ENCODE data around the gene CCNF.

CCNF gene

DNA sequence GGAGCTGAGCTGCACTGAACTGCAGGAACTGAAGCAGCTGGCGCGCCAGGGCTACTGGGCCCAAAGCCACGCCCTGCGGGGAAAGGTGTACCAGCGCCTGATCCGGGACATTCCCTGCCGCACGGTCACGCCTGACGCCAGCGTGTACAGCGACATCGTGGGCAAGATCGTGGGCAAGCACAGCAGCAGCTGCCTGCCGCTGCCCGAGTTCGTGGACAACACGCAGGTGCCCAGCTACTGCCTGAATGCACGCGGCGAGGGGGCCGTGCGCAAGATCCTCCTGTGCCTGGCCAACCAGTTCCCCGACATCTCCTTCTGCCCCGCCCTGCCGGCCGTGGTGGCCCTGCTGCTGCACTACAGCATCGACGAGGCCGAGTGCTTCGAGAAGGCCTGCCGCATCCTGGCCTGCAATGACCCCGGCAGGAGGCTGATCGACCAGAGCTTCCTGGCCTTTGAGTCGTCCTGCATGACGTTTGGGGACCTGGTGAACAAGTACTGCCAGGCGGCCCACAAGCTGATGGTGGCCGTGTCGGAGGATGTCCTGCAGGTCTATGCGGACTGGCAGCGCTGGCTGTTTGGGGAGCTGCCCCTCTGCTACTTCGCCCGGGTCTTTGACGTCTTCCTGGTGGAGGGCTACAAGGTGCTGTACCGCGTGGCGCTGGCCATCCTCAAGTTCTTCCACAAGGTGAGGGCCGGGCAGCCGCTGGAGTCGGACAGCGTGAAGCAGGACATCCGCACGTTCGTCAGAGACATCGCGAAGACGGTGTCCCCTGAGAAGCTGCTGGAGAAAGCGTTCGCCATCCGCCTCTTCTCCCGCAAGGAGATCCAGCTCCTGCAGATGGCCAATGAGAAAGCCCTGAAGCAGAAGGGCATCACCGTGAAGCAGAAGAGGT lies 67.2 kb downstream of the CCNF start:
- Histone ChIP-seq H3K9me3 (ENCODE audit: control insufficient read depth, low read depth, low read length) (no peaks in the 10 kb centered on the region), H3K4me3 (ENCODE audit: low read length) (no peak overlapping the region), H3K9ac (ENCODE audit: low read length) (no peak overlapping the region), H3K27ac (ENCODE audit: low read length) (no peak overlapping the region), H3K36me3 (ENCODE audit: control insufficient read depth, low read depth, low read length) (peaks cover 3% of the 10 kb centered on the region), H3K27me3 (ENCODE audit: control insufficient read depth, insufficient read depth, low read length) (no peaks in the 10 kb centered on the region), H3K4me1 (ENCODE audit: control insufficient read depth, low read depth, low read length) (no peaks in the 10 kb centered on the region)

DNA sequence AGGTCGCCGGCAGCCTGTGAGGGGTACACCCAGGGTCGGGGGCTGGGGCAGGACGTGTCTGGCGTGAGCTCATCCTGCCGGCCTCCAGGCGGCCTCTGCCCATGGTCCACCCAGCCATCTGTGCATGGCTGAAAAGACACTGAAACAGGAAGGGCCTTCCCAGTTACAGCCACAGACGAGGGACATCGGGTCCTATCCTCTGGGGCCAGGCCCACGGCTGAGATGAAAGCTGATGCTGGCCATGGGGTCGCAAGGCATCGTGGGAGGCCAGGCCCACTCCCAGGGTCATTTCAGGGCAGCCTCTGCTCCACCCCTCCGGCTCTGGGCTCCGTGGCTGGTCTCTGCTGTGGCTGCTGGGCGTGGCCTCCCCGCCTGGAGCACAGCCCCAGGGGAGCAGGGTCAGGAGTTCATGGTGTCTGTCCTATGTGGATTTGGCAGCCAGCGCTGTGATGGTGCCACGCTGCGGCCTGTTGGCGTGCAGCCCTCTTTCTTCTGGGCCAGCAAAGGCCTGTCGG lies 67.9 kb downstream of the CCNF start:
- no peak overlapping the region for H3K27ac ChIP-seq (ENCODE audit: low read length)
- H3K27me3 ChIP-seq (ENCODE audit: control insufficient read depth, insufficient read depth, low read length), result no peaks in the 10 kb centered on the region
- H3K4me3 ChIP-seq (ENCODE audit: low read length), result no peak overlapping the region
- no peak overlapping the region for H3K9ac ChIP-seq (ENCODE audit: low read length)
- H3K9me3 ChIP-seq (ENCODE audit: control insufficient read depth, low read depth, low read length), result no peaks in the 10 kb centered on the region
- peaks cover 3% of the 10 kb centered on the region for H3K36me3 ChIP-seq (ENCODE audit: control insufficient read depth, low read depth, low read length)
- no peaks in the 10 kb centered on the region for H3K4me1 ChIP-seq (ENCODE audit: control insufficient read depth, low read depth, low read length)

DNA sequence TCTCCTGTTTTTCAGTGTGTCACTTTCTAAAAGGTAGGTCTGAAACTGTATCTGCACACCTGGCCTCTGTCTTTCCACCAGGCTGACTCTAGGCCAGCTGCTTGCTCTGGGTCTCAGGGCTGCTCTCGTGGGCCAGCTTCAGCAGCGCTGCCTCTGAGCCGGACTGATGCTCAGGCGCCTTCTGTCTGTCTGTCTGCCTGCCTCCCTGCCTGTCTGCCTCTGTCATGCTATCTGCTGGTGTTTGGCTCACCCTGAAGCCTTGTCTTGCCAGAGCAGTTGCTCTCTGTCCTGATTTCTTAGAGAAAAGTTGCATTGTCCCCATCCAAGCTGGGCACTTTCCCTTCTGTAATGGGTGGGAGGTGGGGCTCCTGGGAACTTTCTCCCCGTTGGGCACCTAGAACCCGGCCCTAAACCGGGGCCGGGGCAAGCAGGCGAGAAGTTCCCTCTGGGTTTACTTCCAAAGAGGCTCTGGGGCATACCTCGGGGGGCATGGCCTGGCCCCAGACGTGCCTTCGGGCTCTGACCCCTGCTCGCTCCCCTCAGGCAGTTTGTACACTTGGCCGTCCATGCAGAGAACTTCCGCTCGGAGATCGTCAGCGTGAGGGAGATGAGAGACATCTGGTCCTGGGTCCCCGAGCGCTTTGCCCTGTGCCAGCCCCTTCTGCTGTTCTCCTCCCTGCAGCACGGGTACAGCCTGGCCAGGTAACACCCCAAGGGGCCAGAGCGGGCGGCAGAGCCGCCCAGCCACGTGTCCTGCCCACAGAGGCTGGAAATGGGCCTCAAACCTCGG lies 68.6 kb downstream of the CCNF start:
- Histone ChIP-seq H3K27me3 (ENCODE audit: control insufficient read depth, insufficient read depth, low read length) (no peaks in the 10 kb centered on the region), H3K9me3 (ENCODE audit: control insufficient read depth, low read depth, low read length) (no peaks in the 10 kb centered on the region), H3K4me1 (ENCODE audit: control insufficient read depth, low read depth, low read length) (no peaks in the 10 kb centered on the region), H3K4me3 (ENCODE audit: low read length) (no peak overlapping the region), H3K36me3 (ENCODE audit: control insufficient read depth, low read depth, low read length) (peaks cover 3% of the 10 kb centered on the region), H3K9ac (ENCODE audit: low read length) (no peak overlapping the region), H3K27ac (ENCODE audit: low read length) (no peak overlapping the region)

DNA sequence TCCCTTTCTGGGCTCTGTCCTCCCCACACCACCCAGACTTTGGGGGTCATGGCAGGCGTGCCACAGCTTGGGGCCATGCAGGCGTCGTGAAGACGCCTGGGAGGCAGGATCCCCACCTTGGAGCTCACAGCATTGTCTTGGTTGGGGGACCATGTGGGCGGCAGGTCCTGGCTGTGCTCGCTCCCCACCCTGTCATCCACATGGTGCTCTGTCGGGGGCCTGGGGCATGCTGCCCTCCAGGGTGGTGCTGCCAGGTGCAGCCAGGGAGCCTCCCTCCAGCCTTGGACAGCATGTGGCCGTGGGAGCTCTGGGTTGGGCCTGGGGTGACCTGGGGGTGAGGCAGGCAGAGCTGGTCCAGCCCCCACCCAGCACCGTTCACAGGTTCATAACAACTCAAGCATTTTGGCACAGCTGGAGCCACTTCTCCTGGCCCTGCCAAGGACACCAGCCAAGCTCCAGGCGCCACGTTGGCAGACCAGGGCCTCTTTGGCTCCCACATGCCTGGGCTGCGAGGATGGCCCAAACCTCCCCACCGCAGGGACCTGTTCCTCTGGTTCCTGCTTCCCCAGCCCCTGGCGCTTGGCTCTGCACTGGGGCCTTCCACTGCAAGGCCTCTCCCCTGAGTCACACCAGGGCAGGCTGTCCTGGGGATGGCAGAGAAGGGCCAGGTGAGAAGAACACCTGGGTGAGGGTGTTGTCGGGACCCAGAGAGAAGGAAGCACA lies 69.4 kb downstream of the CCNF start:
- no peak overlapping the region for H3K4me3 ChIP-seq (ENCODE audit: low read length)
- H3K9me3 ChIP-seq (ENCODE audit: control insufficient read depth, low read depth, low read length), result no peaks in the 10 kb centered on the region
- H3K4me1 ChIP-seq (ENCODE audit: control insufficient read depth, low read depth, low read length), result no peaks in the 10 kb centered on the region
- H3K27me3 ChIP-seq (ENCODE audit: control insufficient read depth, insufficient read depth, low read length), result no peaks in the 10 kb centered on the region
- no peak overlapping the region for H3K27ac ChIP-seq (ENCODE audit: low read length)
- H3K36me3 ChIP-seq (ENCODE audit: control insufficient read depth, low read depth, low read length), result peaks cover 3% of the 10 kb centered on the region
- H3K9ac ChIP-seq (ENCODE audit: low read length), result no peak overlapping the region

DNA sequence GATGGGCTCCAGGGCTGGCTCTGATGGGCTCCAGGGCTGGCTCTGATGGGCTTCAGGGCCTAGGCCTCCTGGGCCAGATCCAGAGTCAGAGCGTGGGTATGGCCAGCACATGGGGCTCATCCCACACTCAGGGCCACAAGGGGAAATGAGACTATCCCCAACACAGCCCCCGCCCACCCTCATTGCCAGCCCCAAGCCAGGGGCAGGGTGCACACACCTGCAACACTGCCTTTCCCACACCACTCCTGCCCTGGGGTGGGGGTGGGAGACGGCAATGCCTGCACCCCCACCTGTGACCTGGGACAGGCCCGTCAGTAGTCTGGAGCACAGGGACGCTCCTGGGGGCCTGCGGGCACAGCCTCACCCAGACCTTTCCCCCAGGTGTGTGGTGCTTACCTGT lies 70.2 kb downstream of the CCNF start:
- no peak overlapping the region for H3K4me3 ChIP-seq (ENCODE audit: low read length)
- no peaks in the 10 kb centered on the region for H3K4me1 ChIP-seq (ENCODE audit: control insufficient read depth, low read depth, low read length)
- no peak overlapping the region for H3K27ac ChIP-seq (ENCODE audit: low read length)
- H3K27me3 ChIP-seq (ENCODE audit: control insufficient read depth, insufficient read depth, low read length), result no peaks in the 10 kb centered on the region
- peaks cover 3% of the 10 kb centered on the region for H3K36me3 ChIP-seq (ENCODE audit: control insufficient read depth, low read depth, low read length)
- H3K9me3 ChIP-seq (ENCODE audit: control insufficient read depth, low read depth, low read length), result no peaks in the 10 kb centered on the region
- H3K9ac ChIP-seq (ENCODE audit: low read length), result no peak overlapping the region

DNA sequence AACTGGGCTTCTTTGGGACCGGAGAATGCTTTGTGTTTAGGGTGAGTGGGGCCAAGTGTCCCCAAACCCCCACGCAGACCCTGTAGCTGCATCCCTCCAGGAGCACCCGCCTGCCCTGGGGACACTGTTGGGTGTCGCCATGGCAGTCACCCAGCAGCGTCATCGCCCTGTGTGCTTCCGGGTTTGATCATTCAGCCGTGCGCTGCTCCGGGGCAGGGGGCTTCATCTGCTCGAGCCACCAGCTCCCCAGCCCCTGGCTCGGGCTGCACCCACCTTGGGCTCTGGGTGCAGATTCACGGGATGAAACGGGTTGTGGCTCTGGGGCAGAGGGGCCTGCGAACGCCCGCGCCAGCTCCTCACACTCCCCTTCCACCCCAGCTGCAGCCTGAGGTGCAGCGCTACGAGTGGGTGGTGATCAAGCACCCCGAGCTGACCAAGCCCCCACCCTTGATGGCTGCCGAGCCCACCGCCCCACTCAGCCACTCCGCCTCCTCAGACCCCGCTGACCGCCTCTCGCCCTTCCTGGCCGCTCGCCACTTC lies 70.7 kb downstream of the CCNF start:
- no peaks in the 10 kb centered on the region for H3K4me1 ChIP-seq (ENCODE audit: control insufficient read depth, low read depth, low read length)
- H3K36me3 ChIP-seq (ENCODE audit: control insufficient read depth, low read depth, low read length), result peaks cover 3% of the 10 kb centered on the region
- no peaks in the 10 kb centered on the region for H3K27me3 ChIP-seq (ENCODE audit: control insufficient read depth, insufficient read depth, low read length)
- H3K27ac ChIP-seq (ENCODE audit: low read length), result no peak overlapping the region
- no peaks in the 10 kb centered on the region for H3K9me3 ChIP-seq (ENCODE audit: control insufficient read depth, low read depth, low read length)
- no peak overlapping the region for H3K4me3 ChIP-seq (ENCODE audit: low read length)
- no peak overlapping the region for H3K9ac ChIP-seq (ENCODE audit: low read length)

DNA sequence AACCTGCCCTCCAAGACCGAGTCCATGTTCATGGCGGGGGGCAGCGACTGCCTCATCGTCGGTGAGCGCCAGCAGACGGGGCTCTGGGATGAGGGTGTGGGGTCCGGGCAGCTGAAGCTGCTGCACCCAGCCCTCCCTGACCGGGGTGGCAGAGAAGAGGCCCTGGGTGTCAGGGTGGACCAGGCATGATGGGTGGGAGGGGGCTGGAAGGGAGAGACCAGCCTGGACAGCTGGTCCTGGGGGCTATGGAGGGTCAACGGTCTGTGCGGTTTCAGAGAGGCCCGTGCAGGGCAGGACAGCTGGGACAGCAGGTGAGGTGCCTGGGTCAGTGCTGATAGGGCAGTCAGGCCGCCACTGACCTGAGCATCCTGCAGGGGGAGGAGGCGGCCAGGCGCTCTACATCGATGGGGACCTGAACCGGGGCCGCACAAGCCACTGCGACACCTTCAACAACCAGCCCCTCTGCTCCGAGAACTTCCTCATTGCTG lies 71.2 kb downstream of the CCNF start:
- H3K4me1 ChIP-seq (ENCODE audit: control insufficient read depth, low read depth, low read length), result no peaks in the 10 kb centered on the region
- no peak overlapping the region for H3K9ac ChIP-seq (ENCODE audit: low read length)
- H3K36me3 ChIP-seq (ENCODE audit: control insufficient read depth, low read depth, low read length), result peaks cover 3% of the 10 kb centered on the region

DNA sequence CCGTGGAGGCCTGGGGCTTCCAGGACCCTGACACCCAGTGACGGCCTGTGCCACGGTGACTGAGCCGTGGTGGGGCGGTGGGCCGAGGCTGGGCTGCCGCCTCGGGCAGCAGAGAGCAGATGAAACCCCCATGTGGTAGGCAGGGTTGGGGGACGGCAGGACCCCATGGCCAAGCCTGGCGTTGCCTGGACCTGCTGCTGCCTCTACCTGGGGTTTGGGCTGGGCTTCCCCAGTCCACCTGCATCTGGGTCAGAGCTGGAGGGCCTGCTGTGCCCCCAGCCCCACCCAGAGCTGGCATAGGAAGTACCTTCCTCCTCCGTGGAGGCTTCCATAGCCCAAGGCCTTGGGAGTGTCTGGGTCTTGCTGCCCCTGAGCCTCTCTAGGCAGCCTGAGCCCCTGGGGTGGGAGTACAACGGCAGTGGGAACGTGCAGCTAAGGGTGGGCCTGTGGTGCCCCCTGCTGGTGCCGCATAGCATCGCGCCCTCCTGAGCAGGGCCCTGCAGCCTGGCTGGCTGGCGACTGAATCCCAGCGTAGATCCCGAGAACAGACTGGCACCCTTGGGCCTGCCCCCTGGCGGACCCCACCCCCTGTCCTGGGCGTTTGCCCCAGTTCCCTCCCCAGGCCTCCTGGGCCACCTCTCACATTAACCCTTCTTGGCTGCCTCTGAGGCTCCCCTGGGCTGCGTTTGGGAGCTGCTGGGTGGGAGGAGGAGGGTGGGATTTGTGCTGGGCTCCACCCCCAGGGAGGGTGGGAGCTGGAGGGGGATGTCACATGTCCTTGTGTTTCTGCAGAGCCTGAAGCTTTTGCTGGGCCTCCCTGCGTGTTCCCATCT lies 71.9 kb downstream of the CCNF start:
- H3K4me3 ChIP-seq (ENCODE audit: low read length), result peak overlapping the region; percentile 64
- H3K9me3 ChIP-seq (ENCODE audit: control insufficient read depth, low read depth, low read length), result no peaks in the 10 kb centered on the region
- no peaks in the 10 kb centered on the region for H3K27me3 ChIP-seq (ENCODE audit: control insufficient read depth, insufficient read depth, low read length)
- peaks cover 3% of the 10 kb centered on the region for H3K36me3 ChIP-seq (ENCODE audit: control insufficient read depth, low read depth, low read length)
- no peak overlapping the region for H3K27ac ChIP-seq (ENCODE audit: low read length)
- H3K9ac ChIP-seq (ENCODE audit: low read length), result peak overlapping the region; percentile 22
- H3K4me1 ChIP-seq (ENCODE audit: control insufficient read depth, low read depth, low read length), result no peaks in the 10 kb centered on the region

More for the DNA sequence above, 71.2 kb downstream of the CCNF start:
- H3K27me3 ChIP-seq (ENCODE audit: control insufficient read depth, insufficient read depth, low read length), result no peaks in the 10 kb centered on the region
- H3K9me3 ChIP-seq (ENCODE audit: control insufficient read depth, low read depth, low read length), result no peaks in the 10 kb centered on the region
- no peak overlapping the region for H3K4me3 ChIP-seq (ENCODE audit: low read length)
- H3K27ac ChIP-seq (ENCODE audit: low read length), result no peak overlapping the region

DNA sequence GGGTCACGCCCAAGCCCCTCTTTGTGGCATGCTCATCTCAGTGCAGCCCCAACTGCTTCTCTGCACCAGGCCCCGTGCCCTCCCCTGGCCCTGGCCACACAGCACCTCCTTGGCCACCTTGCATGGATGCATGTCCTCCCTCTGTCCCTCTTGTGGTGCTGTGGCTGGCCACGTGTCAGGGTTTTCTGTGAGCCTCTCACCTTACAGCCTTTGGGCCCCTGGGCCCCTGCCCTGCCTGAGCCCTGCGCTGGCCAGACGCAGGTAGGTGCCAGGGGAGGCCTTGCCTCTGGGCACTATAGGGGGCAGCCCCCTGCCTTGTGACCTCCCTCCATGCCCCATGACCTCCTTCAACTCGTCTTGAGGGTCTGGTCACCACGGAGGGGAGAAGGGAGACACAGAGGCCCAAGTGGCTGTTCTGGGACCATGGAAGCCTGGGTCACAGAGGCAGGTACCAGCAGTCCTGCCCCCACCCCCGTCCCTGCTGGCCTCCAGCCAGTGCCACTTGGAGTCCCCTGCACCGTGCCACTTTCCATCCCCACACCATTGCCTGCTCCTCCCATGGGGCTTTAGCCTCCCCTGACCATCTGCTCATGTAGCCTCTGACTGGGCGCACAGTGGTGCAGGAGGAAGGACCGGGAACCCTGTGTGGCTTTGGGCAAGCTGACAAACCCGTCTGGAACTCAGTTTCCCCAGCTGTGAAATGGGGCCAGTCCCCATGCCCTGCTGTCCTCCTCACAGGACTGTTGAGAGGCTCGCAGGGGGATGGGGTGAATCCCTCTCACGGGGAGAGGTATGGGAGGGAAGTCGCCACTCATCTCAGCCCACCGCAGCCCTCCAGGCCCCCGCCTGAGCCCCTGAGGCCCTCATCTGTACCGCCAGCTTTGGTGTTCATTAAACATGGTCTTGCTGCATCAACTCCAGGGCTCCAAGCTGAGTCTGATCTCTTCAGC lies 73.0 kb downstream of the CCNF start:
- Histone ChIP-seq H3K4me1 (ENCODE audit: control insufficient read depth, low read depth, low read length) (no peaks in the 10 kb centered on the region), H3K9me3 (ENCODE audit: control insufficient read depth, low read depth, low read length) (no peaks in the 10 kb centered on the region), H3K27ac (ENCODE audit: low read length) (no peak overlapping the region), H3K4me3 (ENCODE audit: low read length) (no peak overlapping the region), H3K36me3 (ENCODE audit: control insufficient read depth, low read depth, low read length) (no peaks in the 10 kb centered on the region), H3K9ac (ENCODE audit: low read length) (no peak overlapping the region), H3K27me3 (ENCODE audit: control insufficient read depth, insufficient read depth, low read length) (no peaks in the 10 kb centered on the region)

DNA sequence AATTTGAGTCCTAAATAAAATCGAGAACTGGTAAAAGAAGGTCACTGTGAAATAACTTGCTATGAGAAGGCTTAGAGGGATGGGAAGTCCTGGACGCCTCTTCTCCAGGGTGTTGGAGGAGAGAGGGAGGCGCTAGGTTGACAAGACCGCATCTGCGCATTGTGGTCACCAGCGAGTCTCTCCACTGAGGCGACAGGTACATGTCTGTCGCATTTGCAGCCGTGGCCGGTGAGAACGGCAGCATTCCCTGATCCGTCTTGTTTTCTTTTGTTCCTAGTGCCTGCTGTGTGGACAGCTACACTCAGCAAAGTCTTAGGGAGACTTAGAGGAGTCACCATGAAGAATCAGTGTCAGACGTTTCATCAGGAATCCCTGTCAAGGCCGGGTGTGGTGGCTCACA lies 76.4 kb downstream of the CCNF start:
- Histone ChIP-seq H3K36me3 (ENCODE audit: control insufficient read depth, low read depth, low read length) (no peaks in the 10 kb centered on the region), H3K4me3 (ENCODE audit: low read length) (no peak overlapping the region), H3K27ac (ENCODE audit: low read length) (no peak overlapping the region), H3K9ac (ENCODE audit: low read length) (no peak overlapping the region), H3K27me3 (ENCODE audit: control insufficient read depth, insufficient read depth, low read length) (no peaks in the 10 kb centered on the region), H3K4me1 (ENCODE audit: control insufficient read depth, low read depth, low read length) (no peaks in the 10 kb centered on the region), H3K9me3 (ENCODE audit: control insufficient read depth, low read depth, low read length) (no peaks in the 10 kb centered on the region)

Measured in iPS-18a (cell line).